Activated CD8-positive, alpha-beta memory T cell treated with anti-CD3 and anti-CD28 coated beads, Interleukin-2, amount 50 U/mL, for 24 hours (primary cell): ENCODE results near the gene TBC1D5.

Experiments
- DNase-seq: peaks from one replicate; pipeline ENCODE4 v3.0.0-alpha.2; 2020; ENCODE audit errors: extremely low read depth

Gene TBC1D5

DNA sequence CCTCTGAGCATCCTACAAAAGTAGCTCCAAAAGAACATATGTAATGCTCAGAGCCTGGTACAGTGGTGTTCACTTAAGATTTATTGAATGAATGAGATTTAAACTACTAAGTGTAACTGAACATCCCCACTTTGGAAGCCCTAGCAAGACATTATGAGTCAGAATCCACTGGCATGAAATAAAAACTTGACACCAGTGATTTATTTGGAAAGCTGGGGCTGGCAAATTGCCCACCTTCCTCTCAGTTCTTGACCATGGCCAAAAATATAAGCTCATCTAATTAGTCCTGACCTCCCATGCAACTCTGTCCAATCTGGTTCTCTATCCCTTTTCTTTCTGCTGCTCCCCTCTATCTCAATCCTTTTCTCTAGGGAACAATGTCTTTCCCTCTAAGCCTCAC lies 439.7 kb downstream of the TBC1D5 start:
- no peak for DNase-seq

- DNase-seq, result no peak
Measured at GRCh38 chr3:17302170-17302569, 440.3 kb downstream of the TBC1D5 start.

- DNase-seq, result no peak
Measured at GRCh38 chr3:17301271-17301670, 441.2 kb downstream of the TBC1D5 start.

GRCh38 chr3:17300441-17300840 lies 442.0 kb downstream of the TBC1D5 start:
- DNase-seq, result no peak

DNA sequence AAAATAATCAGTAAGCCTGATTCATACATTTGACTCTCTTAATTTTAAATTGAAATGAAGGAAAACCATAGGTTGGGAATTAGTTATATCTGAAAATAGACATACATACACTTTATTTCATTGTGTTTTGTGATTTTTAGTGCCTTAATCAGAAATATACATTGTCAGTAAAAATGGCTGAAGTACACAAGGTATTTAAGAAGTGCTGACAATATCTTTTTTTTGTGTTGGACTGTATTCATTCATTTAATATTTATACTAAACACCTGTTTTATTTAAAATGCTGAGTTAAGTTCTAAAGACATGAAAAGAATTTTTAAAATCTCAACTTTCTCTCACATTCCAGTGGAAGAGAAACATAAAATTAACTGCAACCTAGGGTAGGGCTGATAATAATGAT lies 444.4 kb downstream of the TBC1D5 start:
- DNase-seq, result no peak

GRCh38 chr3:17292556-17292955 lies 449.9 kb downstream of the TBC1D5 start:
- no peak for DNase-seq

- DNase-seq, result no peak
Measured at GRCh38 chr3:17290894-17291293, 451.5 kb downstream of the TBC1D5 start.

DNA sequence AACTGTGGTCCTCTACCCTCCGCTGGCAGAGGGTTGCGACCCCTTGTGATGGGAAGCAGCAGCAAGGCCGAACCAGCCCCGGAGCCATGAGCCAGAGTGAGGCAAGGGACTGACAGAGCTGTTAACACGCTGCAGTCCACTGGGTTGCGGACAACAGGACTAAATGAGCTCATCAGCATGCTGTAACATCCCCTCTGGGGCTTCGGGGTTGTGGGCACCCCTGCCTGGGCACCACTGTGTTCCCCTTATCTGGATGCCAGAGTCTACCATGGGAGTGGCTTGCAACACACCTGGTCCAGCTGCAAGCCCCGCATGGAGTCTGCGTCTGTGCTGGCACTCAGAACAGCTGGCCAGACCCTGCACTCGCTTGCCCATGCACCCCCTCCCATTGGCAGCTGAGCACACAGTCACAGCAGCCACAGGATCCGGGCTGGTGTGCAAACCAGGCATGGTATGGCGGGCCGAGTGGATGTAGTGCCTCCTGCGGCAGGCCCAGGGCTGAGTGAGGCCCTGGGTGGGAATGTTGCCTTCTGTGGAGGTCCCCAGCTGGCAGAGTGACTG lies 453.5 kb downstream of the TBC1D5 start:
- DNase-seq, result no peak

DNA sequence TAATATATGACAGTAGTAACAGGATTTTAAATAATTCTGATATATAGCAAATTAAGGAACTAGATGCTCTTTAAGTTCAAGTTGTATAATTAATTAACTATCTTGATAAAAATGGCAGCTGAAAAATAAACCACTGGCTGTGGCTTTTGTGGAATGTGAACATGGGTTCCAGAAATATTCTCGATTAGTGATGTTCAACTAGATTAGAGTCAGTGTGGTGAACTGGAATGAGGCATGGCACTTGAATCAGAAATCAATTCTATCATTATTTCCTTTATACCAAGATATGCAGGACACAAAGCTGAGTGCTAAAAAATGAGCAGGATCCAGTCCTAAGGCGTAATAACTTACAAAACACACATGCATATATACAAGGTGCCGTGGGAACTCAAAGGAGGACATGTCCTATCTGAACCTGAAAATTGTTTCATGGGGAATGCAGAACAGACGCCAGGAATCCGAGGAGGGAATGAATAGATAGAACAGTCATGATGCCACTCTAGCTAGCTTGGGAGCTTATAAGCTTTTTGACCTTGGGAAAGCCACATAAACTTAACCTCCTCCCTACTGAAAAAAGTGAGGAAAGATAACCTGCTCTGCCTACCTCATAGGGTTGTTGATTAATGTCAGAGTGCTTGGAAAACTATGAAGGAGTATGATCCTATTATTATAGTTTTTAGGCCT lies 455.3 kb downstream of the TBC1D5 start:
- no peak for DNase-seq

DNA sequence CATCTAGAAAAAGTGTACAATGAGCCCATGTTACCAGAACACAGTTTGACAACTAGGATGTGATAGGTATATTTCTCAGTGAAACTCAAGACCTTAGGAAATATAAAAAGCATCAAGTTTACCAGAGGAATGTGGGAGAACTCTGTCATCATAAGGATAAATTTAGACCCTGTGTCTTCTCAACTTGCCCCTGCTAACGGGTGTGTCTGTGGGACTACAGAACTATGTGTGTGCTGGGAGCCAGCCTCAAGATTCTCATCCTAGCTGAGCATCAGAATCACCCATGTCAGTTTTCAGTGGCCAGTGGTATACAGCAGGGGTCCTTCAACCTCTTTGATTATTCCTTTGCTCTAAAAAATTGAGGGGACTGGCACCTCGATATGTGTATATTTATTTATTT lies 464.4 kb downstream of the TBC1D5 start:
- no peak for DNase-seq

- DNase-seq, result no peak
Measured at GRCh38 chr3:17266846-17267245, 475.6 kb downstream of the TBC1D5 start.

DNA sequence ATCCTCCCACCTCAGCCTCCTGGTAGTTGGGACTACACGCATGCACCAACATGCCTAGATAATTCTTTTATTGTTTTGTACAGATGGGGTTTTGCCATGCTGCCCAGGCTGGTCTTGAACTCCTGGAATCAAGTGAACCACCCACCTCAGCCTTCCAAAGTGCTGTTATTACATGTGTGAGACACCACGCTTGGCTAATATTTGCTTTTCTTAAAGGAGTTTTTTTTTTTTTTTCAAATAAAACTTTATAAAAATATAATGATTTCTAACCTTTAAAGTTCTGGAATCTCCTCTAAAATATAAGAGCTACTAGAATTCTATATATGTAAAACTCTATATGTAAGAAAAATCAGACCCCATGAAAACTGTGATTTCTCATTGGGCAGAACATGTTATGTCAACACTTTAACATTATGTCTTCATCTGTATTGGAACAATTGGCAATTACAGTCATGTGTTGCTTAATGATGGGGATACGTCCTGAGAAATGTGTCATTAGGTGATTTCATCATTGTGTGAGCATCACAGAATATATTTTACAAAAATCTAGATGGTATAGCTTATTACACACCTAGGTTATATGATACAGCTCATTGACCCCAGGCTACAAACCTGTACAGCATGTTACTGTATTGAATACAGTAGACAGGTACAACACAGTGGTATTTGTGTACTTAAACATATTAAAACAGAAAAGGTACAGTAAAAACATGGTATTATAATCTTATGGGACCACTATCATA lies 480.6 kb downstream of the TBC1D5 start:
- DNase-seq, result no peak

DNA sequence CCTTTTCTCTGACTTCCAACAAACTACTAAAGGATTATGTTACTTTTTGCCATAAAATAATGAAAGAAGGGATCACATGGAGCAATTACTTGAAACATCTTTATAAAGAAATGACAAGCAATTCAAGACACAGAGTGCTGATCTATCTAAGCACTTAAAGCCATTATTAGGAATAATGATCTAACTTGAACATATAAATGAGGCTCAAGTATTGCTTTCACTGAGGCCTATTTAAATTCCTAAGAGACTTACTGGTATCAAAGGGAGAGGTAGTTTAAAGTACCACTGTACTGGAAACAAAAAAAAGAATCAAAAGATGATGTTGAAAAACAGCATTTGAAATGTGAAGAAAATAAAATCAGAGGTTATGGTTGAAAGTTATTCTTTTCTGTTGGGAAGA lies 482.2 kb downstream of the TBC1D5 start:
- no peak for DNase-seq

DNA sequence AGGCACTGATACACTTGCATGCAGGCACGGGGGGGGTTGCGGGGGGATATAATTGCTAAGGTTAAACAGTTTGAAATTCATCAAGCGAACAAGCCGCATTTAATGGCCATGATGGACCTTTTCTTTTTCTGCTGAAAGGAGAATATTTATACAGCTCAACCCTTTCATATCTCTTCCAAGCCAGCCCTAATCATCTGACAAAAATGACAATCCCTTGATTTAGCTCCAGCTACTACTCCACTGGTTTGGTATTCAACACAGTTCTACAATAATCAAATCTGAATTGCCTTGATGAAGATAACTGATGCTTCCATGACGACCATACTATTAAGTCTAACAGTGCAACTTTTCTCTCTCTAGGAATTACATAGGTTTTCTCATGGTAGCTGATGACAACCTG lies 482.7 kb downstream of the TBC1D5 start:
- DNase-seq, result no peak

GRCh38 chr3:17258823-17259436 lies 483.5 kb downstream of the TBC1D5 start:
- no peak for DNase-seq

DNA sequence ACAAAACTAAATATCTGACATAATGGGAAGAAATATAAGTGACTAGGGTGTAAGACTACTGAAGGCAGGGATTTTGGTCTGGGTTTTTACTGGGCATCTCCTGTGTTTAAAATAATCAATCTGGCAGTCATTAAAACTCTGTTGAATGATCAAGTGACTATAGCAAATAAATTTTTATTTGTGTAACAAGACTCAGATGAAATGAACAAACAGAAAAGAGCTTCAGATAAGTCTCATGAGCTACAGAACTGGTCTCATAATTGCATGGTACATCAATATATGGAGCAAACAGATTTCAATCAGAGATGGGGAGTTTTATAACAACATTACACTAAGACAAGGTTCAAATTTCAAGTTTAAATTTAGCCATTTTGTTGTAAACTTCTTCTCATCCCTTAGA lies 485.2 kb downstream of the TBC1D5 start:
- DNase-seq, result no peak

DNA sequence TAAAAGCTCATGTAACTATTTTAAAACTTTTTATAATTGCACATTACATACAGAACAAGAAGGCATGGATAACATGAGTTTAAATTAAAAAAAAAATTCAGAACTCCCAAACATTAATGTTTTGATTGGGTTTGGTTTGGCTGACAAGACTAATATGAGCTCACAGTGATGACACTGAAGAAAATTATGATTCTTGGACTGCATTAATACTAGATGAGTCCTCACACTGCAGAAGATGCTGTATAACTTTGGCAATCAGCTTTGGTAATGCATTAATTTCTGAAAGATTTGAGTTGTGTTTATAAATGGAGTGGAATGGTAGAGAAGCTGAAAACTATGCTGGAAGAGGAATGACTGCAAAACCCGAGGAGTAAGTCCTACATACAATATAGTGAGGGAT lies 498.8 kb downstream of the TBC1D5 start:
- no peak for DNase-seq

- no peak for DNase-seq
Measured at GRCh38 chr3:17239417-17239816, 503.0 kb downstream of the TBC1D5 start.

GRCh38 chr3:17238023-17238422 lies 504.4 kb downstream of the TBC1D5 start:
- no peak for DNase-seq

DNA sequence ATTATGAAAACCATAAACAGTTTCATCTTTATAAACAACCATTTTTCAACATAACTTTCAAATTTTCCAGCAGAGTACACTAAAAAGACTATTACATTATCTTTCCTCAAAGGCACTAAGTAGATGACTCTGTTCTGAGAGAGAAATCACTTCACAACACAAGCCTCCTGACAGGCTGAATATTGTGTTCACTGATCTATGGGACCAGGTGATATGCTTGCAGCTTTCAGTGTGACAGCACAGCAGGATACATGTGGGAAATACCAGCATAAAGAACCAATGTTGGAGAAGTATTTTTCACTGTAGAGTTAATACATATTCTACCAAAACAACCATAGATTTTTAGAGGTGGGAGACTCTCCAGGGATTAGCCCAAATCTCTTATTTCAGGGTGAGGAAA lies 507.1 kb downstream of the TBC1D5 start:
- DNase-seq, result no peak

- DNase-seq, result no peak
Measured at GRCh38 chr3:17234382-17234781, 508.0 kb downstream of the TBC1D5 start.

GRCh38 chr3:17233398-17233800 lies 509.0 kb downstream of the TBC1D5 start:
- no peak for DNase-seq

GRCh38 chr3:17232442-17232841 lies 510.0 kb downstream of the TBC1D5 start:
- no peak for DNase-seq
